BLaER1 (cell line): Measurements from ENCODE around the gene MCCC2.

Experiments
- H3K27ac ChIP-seq: shearing (Covaris generic); formaldehyde crosslinking; 2 replicates; pipeline ENCODE4 v1.8.1; 2022
- H3K27me3 ChIP-seq: shearing (Covaris generic); formaldehyde crosslinking; 2 replicates; pipeline ENCODE4 v1.8.1; 2022
- H3K36me3 ChIP-seq: shearing (Covaris generic); formaldehyde crosslinking; 2 replicates; pipeline ENCODE4 v1.8.1; 2022
- H3K4me1 ChIP-seq: shearing (Covaris generic); formaldehyde crosslinking; 2 replicates; pipeline ENCODE4 v1.8.1; 2022
- H3K4me2 ChIP-seq: shearing (Covaris generic); formaldehyde crosslinking; 2 replicates; pipeline ENCODE4 v1.8.1; 2022
- H3K4me3 ChIP-seq: shearing (Covaris generic); formaldehyde crosslinking; 2 replicates; pipeline ENCODE4 v1.8.1; 2022
- H3K9ac ChIP-seq: shearing (Covaris generic); formaldehyde crosslinking; 2 replicates; pipeline ENCODE4 v1.8.1; 2022
- H3K9me3 ChIP-seq: shearing (Covaris generic); formaldehyde crosslinking; 2 replicates; pipeline ENCODE4 v1.8.1; 2022
- H4K20me1 ChIP-seq: shearing (Covaris generic); formaldehyde crosslinking; 2 replicates; pipeline ENCODE4 v1.8.1; 2022
- Cebpa-rat ChIP-seq: shearing (Covaris generic); IDR thresholded peaks from 2 replicates; pipeline ENCODE4 v1.8.1; 2022

MCCC2 gene

DNA sequence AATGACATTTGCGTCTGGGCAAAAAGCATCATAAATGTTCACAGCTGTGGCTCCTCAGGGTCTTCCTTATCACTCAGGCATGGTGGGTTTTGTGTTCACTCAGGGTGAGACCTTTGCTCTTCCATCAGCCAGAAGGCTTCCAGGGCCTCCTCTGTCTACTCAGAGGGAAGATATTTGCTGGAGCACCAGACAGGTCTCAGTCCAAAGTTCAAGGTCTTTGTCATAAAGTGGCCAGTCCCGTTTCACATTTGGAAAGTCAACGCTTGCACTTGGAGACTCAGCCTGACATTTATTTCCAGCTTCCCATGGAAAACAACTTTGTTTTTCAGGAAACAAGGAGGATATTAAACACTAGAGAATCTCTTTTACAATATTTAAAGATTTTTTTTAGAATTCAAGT lies 119.8 kb downstream of the MCCC2 start:
- no peaks in the 10 kb centered on the region for H3K36me3 ChIP-seq
- no peaks in the 10 kb centered on the region for H3K27me3 ChIP-seq
- no peak overlapping the region for H3K9ac ChIP-seq
- H4K20me1 ChIP-seq: no peaks in the 10 kb centered on the region
- no peaks in the 10 kb centered on the region for H3K4me1 ChIP-seq
- H3K9me3 ChIP-seq: no peaks in the 10 kb centered on the region
- TF ChIP-seq Cebpa-rat: no peak
- no peak overlapping the region for H3K4me3 ChIP-seq
- no peak overlapping the region for H3K4me2 ChIP-seq
- no peak overlapping the region for H3K27ac ChIP-seq
